GM23338 (cell line): ENCODE data around the gene STX4.

Source experiments
- CREB1 ChIP-seq: fragments of 250-450 bp; sonication (Bioruptor Pico); IDR thresholded peaks from 2 replicates; pipeline ENCODE4 v1.5.0; 2020; ENCODE audit warnings: low read depth, mild to moderate bottlenecking, moderate library complexity
- CTCF ChIP-seq, 2 experiments: fragments of 200-600 bp in 1 of 2; sonication (generic) in 1 of 2; conservative IDR thresholded peaks; 2 replicates each; pipeline versions ENCODE4 v1.5.1 to v1.6.1; 2016 to 2017; ENCODE audit warnings: antibody characterized with exemption in 2 of 2, low read depth in 2 of 2, mild to moderate bottlenecking in 2 of 2, moderate library complexity in 1 of 2

GRCh38 chr16:31080035-31080629, 46.8 kb downstream of the STX4 start:
- TF ChIP-seq CTCF (conservative IDR thresholded peaks at IDR 0.05; ENCODE audit: low read depth in 2 of 2), result 0 out of 4 replicates have a peak, but pooled peaks of 1 of the 2 experiments have one; percentile 1
- TF ChIP-seq CREB1 (CRISPR knock-in tag), result no peak
